ENCODE measurements around the gene TP53TG3D. TPM values are rescaled to one million over a fixed set of nuclear protein-coding genes. Genes with fewer than 3 reads are reported as not detected.
"Not testable (repeated sequence)": the region's sequence is repeated elsewhere in the genome, so short reads cannot be mapped to it uniquely, and the experiment has no call there.

TP53TG3D gene, protein sequence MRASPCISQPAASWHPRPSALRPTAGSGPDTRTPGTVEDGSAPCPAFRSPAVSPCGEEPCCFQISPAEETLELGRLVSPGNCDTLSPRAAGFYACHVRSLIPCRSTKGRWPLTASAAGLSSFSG
- 1.6 TPM for total RNA-seq (2021; ENCODE audit: unreplicated experiment)
- polyA plus RNA-seq (2012; ENCODE audit: insufficient read length) = 0.59 TPM
- percentile 31 among the genes with signal in this experiment for Bru-seq, nascent RNA
- BruChase-seq, experiment 1, labeled RNA remaining after a 2-hour chase = percentile 38 among the genes with signal in this experiment
- BruChase-seq, experiment 2, labeled RNA remaining after a 6-hour chase = percentile 33 among the genes with signal in this experiment
- long read RNA-seq, partial matches to known transcripts = 1 of 4 reads
- long read RNA-seq, other reads (novel, unspliced or antisense) = 2 of 4 reads

DNA sequence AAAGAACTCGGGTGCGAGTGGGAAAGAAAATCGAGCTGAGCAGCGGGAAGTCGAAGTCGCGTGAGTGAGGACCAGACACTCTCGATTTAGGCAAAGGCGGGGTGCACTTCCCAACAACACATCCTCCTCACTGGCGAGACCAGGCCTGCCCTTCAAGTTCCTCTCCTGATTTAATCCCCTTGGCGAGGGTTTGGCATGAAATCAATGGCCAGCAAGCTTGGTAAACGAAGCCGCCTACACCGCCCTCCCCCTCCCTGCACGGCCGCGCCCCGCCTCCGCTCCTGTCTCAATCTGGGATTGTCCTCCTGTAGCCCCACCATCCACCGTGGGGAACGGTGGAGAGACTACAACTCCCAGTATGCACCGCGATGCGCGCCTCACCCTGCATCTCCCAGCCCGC is at the start of gene TP53TG3D:
TSS of gene TP53TG3D (plus strand) at position 301 of the 400 bp plus-strand sequence. CDS start at position 369, 68 bp downstream.
- H3K27me3 ChIP-seq (ENCODE audit: control insufficient read depth, insufficient read depth, low read length); H3K36me3 ChIP-seq (ENCODE audit: control insufficient read depth, insufficient read depth, low read length); H3K27ac ChIP-seq (ENCODE audit: low read length); H3K4me1 ChIP-seq (ENCODE audit: control insufficient read depth, insufficient read depth, low read length); ATAC-seq; intact Hi-C loops (cut with micrococcal nuclease; ENCODE audit: unreplicated experiment); DNase-seq (ENCODE audit: low read depth, low spot score); H3K9me3 ChIP-seq (ENCODE audit: control insufficient read depth, insufficient read depth, low read depth, low read length); POLR2A ChIA-PET; BruUV-seq (replicated peaks); CTCF ChIA-PET; in situ Hi-C loops (cut with HindIII; ENCODE audit: low pct_unique_long_range_greater_than_20kb, low sequenced_read_pairs): not testable (repeated sequence)
- peak within 1 kb of the TSS; percentile 17 to 37; a peak in 3 of 4 replicates for H3K4me3 ChIP-seq (ENCODE audit: low read depth in 2 of 2, low read length in 2 of 2)

DNA sequence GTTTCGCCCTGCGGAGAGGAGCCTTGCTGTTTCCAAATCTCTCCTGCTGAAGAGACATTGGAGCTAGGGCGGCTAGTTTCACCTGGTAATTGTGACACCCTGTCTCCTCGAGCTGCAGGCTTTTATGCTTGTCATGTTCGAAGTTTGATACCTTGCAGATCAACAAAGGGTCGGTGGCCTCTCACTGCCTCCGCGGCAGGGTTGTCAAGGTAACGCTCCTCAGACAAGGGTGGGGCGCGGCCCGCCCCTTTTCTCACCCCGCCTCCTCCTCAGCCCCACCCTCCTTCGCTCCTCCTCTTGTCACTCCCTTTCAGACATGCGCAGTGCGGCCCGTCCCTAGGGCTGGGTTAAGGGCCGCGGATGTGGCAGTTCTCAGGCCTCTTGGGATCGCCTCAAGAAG is 421 bp downstream of the TP53TG3D start:
- H3K4me3 ChIP-seq (ENCODE audit: low read depth in 2 of 2, low read length in 2 of 2); intact Hi-C loops (cut with micrococcal nuclease; ENCODE audit: unreplicated experiment); H3K27ac ChIP-seq (ENCODE audit: low read length); ATAC-seq; POLR2A ChIA-PET; BruUV-seq (replicated peaks); H3K36me3 ChIP-seq (ENCODE audit: control insufficient read depth, insufficient read depth, low read length); DNase-seq (ENCODE audit: low read depth, low spot score); H3K27me3 ChIP-seq (ENCODE audit: control insufficient read depth, insufficient read depth, low read length); H3K9me3 ChIP-seq (ENCODE audit: control insufficient read depth, insufficient read depth, low read depth, low read length); in situ Hi-C loops (cut with HindIII; ENCODE audit: low pct_unique_long_range_greater_than_20kb, low sequenced_read_pairs); H3K4me1 ChIP-seq (ENCODE audit: control insufficient read depth, insufficient read depth, low read length); CTCF ChIA-PET: not testable (repeated sequence)

DNA sequence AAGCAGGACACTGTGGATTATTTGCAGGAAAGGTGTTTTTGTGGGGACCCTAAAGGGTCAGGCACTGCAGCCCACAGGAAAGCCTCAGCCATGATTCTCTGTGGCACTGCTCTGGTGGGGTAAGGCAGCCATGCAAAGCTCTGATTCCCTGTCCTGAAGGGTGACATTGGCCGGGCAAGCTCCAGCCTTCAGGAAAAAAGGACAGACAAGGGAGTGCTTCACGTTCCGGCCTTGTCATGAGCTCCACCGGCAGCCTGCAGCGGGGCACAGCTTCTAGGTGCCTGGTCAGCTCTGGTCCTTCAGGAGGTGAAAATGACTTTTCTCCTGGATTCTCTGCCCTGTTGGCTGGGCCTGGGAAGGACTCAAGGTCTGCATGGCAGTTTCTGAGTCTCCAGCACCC is 8.4 kb downstream of the TP53TG3D start:
- H3K36me3 ChIP-seq (ENCODE audit: control insufficient read depth, insufficient read depth, low read length); intact Hi-C loops (cut with micrococcal nuclease; ENCODE audit: unreplicated experiment); POLR2A ChIA-PET; H3K27me3 ChIP-seq (ENCODE audit: control insufficient read depth, insufficient read depth, low read length); H3K4me3 ChIP-seq (ENCODE audit: low read depth in 2 of 2, low read length in 2 of 2); BruUV-seq (replicated peaks); DNase-seq (ENCODE audit: low read depth, low spot score); in situ Hi-C loops (cut with HindIII; ENCODE audit: low pct_unique_long_range_greater_than_20kb, low sequenced_read_pairs); H3K4me1 ChIP-seq (ENCODE audit: control insufficient read depth, insufficient read depth, low read length); ATAC-seq; H3K27ac ChIP-seq (ENCODE audit: low read length); H3K9me3 ChIP-seq (ENCODE audit: control insufficient read depth, insufficient read depth, low read depth, low read length); CTCF ChIA-PET: not testable (repeated sequence)

DNA sequence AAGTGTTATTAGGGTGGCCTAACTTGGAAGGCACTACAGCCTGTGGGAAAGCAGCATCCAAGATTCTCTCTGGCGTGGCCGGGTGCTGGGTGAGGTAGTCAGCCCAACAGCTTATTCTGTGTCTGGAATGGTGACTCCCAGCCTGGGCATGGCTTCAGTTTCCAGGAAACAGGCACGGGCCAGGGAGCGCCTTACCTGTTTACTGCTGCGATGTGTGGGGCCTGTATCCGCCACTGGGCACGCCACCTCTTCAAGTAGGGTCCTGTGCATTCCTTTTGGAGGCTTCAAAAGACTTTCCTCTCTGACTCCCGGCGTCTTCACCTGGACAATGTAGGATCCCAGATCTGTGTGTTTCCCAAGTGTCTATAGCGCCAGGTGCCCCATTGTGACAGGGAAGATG is 10.5 kb downstream of the TP53TG3D start:
- CTCF ChIA-PET; in situ Hi-C loops (cut with HindIII; ENCODE audit: low pct_unique_long_range_greater_than_20kb, low sequenced_read_pairs); H3K27ac ChIP-seq (ENCODE audit: low read length); ATAC-seq; H3K4me3 ChIP-seq (ENCODE audit: low read depth in 2 of 2, low read length in 2 of 2); H3K36me3 ChIP-seq (ENCODE audit: control insufficient read depth, insufficient read depth, low read length); BruUV-seq (replicated peaks); H3K4me1 ChIP-seq (ENCODE audit: control insufficient read depth, insufficient read depth, low read length); H3K27me3 ChIP-seq (ENCODE audit: control insufficient read depth, insufficient read depth, low read length); H3K9me3 ChIP-seq (ENCODE audit: control insufficient read depth, insufficient read depth, low read depth, low read length); DNase-seq (ENCODE audit: low read depth, low spot score); POLR2A ChIA-PET; intact Hi-C loops (cut with micrococcal nuclease; ENCODE audit: unreplicated experiment): not testable (repeated sequence)

DNA sequence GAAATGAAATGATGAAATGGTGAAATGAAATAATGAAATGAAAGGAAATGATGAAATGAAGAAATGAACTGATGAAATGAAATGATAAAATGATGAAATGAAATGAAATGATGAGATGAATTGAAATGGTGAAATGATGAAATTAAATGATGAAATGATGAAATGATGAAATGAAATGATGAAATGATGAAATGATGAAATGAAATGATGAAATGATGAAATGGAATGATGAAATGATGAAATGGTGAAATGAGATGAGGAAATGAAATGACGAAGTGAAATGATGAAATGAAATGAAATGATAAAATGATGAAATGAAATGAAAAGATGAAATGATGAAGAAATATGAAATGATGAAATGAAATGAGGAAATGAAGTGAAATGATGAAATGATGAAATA is 28.8 kb downstream of the TP53TG3D start:
- BruUV-seq (replicated peaks); H3K27me3 ChIP-seq (ENCODE audit: control insufficient read depth, insufficient read depth, low read length); DNase-seq (ENCODE audit: low read depth, low spot score); H3K4me1 ChIP-seq (ENCODE audit: control insufficient read depth, insufficient read depth, low read length); intact Hi-C loops (cut with micrococcal nuclease; ENCODE audit: unreplicated experiment); POLR2A ChIA-PET; CTCF ChIA-PET; in situ Hi-C loops (cut with HindIII; ENCODE audit: low pct_unique_long_range_greater_than_20kb, low sequenced_read_pairs); H3K4me3 ChIP-seq (ENCODE audit: low read depth in 2 of 2, low read length in 2 of 2); H3K9me3 ChIP-seq (ENCODE audit: control insufficient read depth, insufficient read depth, low read depth, low read length); H3K27ac ChIP-seq (ENCODE audit: low read length); H3K36me3 ChIP-seq (ENCODE audit: control insufficient read depth, insufficient read depth, low read length); ATAC-seq: not testable (repeated sequence)

DNA sequence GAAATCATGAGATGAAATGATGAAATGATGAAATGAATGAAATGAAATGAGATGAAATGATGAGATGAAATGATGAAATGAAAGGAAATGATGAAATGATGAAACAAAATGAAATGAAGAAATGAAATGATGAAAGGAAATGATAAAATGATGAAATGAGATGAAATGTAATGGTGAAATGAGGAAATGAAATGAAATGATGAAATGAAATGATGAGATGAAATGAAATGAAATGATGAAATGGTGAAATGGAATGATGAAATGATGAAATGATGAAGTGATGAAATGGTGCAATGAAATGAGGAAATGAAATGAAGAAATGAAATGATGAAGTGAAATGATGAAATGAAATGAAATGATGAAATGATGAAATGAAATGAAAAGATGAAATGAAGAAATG is 29.9 kb downstream of the TP53TG3D start:
- H3K4me1 ChIP-seq (ENCODE audit: control insufficient read depth, insufficient read depth, low read length); in situ Hi-C loops (cut with HindIII; ENCODE audit: low pct_unique_long_range_greater_than_20kb, low sequenced_read_pairs); H3K36me3 ChIP-seq (ENCODE audit: control insufficient read depth, insufficient read depth, low read length); BruUV-seq (replicated peaks); ATAC-seq; H3K27ac ChIP-seq (ENCODE audit: low read length); CTCF ChIA-PET; H3K4me3 ChIP-seq (ENCODE audit: low read depth in 2 of 2, low read length in 2 of 2); H3K9me3 ChIP-seq (ENCODE audit: control insufficient read depth, insufficient read depth, low read depth, low read length); DNase-seq (ENCODE audit: low read depth, low spot score); intact Hi-C loops (cut with micrococcal nuclease; ENCODE audit: unreplicated experiment); H3K27me3 ChIP-seq (ENCODE audit: control insufficient read depth, insufficient read depth, low read length); POLR2A ChIA-PET: not testable (repeated sequence)

DNA sequence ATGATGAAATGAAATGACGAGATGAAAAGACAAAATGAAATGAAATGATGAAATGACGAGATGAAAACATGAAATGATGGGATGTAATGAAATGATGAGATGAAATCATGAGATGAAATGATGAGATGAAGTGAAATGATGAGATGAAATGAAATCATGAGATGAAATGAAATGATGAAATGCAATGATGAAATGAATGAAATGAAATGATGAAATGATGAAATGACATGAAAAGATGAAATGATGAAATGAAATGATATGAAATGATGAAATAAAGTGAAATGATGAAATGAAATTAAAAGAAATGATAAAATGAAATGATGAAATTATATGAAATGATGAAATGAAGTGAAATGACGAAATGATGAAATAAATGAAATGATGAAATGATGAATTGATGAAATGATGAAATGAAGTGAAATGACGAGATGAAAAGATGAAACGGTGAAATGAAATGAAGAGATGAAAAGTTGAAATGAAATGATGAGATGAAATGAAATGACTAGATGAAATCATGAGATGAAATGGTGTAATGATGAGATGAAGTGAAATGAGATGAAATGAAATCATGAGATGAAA is 30.9 kb downstream of the TP53TG3D start:
- CTCF ChIA-PET; intact Hi-C loops (cut with micrococcal nuclease; ENCODE audit: unreplicated experiment); H3K4me1 ChIP-seq (ENCODE audit: control insufficient read depth, insufficient read depth, low read length); POLR2A ChIA-PET; H3K9me3 ChIP-seq (ENCODE audit: control insufficient read depth, insufficient read depth, low read depth, low read length); ATAC-seq; H3K27me3 ChIP-seq (ENCODE audit: control insufficient read depth, insufficient read depth, low read length); H3K27ac ChIP-seq (ENCODE audit: low read length); BruUV-seq (replicated peaks); H3K36me3 ChIP-seq (ENCODE audit: control insufficient read depth, insufficient read depth, low read length); DNase-seq (ENCODE audit: low read depth, low spot score); in situ Hi-C loops (cut with HindIII; ENCODE audit: low pct_unique_long_range_greater_than_20kb, low sequenced_read_pairs); H3K4me3 ChIP-seq (ENCODE audit: low read depth in 2 of 2, low read length in 2 of 2): not testable (repeated sequence)

Data from Panc1 (cell line).